ENCODE results near the gene SELL.
"Not testable (repeated sequence)": the region's sequence is repeated elsewhere in the genome, so short reads cannot be mapped to it uniquely, and the experiment has no call there.

Gene SELL

DNA sequence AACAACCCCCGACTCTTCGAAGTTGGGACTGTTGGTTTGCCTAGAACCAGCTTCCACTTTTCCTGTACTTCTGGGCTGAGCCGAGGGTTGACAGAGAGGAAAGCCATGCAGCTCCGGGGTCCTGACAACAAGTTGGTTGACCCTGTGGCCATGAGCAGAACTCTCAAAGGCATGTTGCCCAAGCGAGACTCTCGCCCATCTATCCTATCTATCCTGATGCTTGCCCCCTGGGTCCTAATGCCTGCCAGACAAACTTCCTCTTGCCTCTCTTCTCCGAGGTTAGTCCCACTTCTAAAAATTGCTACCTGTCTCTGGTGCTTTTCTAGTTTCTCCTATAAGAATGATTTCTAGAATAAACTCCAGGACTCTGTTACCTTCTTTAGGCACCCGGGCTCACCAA lies 48.7 kb downstream of the SELL start:
- not testable (repeated sequence) for DNase-seq

GRCh38 chr1:169661066-169661465 lies 50.4 kb downstream of the SELL start:
- not testable (repeated sequence) for DNase-seq

GRCh38 chr1:169658777-169659176 lies 52.6 kb downstream of the SELL start:
- not testable (repeated sequence) for DNase-seq

- DNase-seq: no peak
Measured at GRCh38 chr1:169653873-169654272, 57.5 kb downstream of the SELL start.

DNA sequence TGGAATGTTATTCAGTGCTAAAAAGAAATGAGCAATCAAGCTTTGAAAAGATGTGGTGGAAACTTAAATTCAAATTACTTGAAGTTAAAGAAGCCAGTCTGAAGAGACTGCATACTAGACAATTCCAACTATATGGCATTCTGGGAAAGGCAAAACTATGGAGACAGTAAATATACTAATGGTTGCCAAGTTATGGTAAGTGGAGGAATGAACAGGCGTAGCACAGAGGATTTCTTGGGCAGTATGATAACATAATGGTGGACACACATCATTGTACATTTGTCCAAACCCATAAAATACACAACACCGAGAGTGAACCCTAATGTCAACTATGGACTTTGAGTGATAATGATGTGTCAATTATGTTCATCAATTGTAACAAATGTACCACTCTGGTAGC lies 60.4 kb downstream of the SELL start:
- DNase-seq: no peak

DNA sequence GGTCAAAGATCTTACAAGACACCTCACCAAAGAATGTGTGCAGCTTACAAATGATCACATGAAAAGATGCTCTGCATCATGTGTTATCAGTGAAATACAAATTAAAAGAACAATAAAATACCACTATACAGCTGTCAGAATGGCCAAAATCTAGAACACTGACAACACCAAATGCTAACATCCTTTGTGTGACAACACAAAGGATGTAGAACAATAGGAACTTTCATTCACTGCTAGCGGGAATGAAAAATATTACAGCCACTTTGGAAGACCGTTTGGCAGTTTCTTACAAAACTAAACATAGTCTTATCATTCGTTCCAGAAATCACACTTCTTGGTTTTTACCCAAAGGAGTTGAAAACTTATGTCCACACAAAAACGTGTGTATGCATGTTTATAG lies 60.9 kb downstream of the SELL start:
- no peak for DNase-seq

DNA sequence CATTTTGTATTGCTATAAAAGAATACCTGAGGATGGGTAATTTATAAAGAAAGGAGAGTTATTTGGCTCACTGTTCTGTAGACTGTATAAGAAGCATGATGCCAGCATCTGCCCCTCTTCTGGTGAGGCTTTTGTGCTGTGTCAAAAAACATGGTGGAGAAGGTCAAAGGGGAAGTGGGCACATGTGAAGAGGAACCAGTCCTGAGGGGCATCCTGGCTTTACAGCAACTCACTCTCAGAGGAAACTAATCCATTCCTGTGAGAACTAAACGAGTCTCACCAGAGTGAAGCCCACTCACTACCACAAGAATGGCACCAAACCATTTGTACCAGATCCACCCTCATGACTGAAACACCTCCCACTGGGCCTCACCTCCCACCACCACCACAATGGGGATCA lies 62.7 kb downstream of the SELL start:
- DNase-seq: no peak

GRCh38 chr1:169648187-169648586 lies 63.2 kb downstream of the SELL start:
- no peak for DNase-seq

DNA sequence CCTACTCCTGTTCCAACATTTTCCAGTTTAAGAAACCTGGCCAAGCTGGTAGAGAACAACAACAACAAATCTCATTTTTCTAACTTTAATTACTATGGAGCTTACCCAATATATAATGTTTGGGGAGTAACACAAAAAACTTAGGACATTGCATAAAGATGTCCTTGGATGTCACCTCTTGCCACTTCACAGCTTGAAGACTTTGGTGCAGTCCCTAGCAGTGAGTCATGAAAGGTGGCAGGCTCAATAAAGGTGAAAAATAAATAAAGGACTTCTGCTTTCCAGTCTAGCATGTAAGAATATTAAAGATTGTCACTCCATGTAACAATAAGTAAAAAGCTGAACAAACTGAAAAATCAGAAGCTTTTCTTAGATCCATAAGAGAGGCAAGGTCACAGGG lies 63.9 kb downstream of the SELL start:
- DNase-seq: no peak

- no peak for DNase-seq
Measured at GRCh38 chr1:169644297-169644696, 67.1 kb downstream of the SELL start.

All from hematopoietic multipotent progenitor cell treated with erythropoietin and hydrocortisone succinate and interleukin-3 and kit ligand, for 8 days (in vitro differentiated cells).